OCI-LY7 (cell line): ENCODE data around the gene NME5.

Experiments
- CTCF ChIP-seq: fragments of 200-600 bp; sonication (generic); conservative IDR thresholded peaks from 2 replicates; pipeline ENCODE4 v1.5.1; 2014; ENCODE audit warnings: mild to moderate bottlenecking, antibody characterized with exemption, low read length, moderate library complexity, mixed read lengths
- EZH2phosphoT487 ChIP-seq: fragments of 200-600 bp; sonication (generic); IDR thresholded peaks from 2 replicates; pipeline ENCODE4 v1.6.1; 2018; ENCODE audit warnings: low read depth, borderline replicate concordance, mild to moderate bottlenecking, mixed run types, antibody characterized with exemption, low read length, moderate library complexity, mixed read lengths

DNA sequence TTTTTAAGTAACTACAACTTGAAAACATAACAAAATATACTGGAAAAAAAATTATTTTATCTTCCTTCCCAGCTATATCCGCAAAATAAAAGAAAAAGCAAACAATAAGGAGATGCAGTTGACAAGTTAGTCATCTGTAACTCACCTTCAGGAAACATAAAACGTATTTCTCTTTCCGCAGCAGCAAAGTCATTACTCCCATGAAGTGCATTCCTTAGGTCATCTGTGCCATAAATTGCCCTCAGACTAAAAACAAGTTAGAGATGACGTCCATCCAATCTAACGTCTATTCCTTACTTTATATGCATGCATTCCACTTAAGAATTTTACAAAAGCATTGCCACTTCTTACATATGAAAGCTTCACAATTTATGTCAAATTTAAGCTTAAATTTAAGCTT is 10.9 kb downstream of the NME5 start:
- TF ChIP-seq CTCF (no peak), EZH2phosphoT487 (no peak)
